H9 (cell line): Measurements from ENCODE around the gene TRIM10. TPM values are rescaled to one million over a fixed set of nuclear protein-coding genes. Genes with fewer than 3 reads are reported as not detected.

ENCODE experiments used
- DNase-seq: peaks from one replicate; pipeline ENCODE4 v3.0.0-alpha.2; 2017
- H2AFZ ChIP-seq: one replicate; pipeline ENCODE4 v1.6.1; 2013; ENCODE audit warnings: mild to moderate bottlenecking, low read length, control low read depth, moderate library complexity
- H2AK5ac ChIP-seq: 2 replicates; pipeline ENCODE4 v1.6.1; 2013; ENCODE audit warnings: low read length, control low read depth, mixed read lengths; ENCODE audit not compliant: insufficient read length
- H2BK120ac ChIP-seq: one replicate; pipeline ENCODE4 v1.6.1; 2013; ENCODE audit warnings: low read depth, mild to moderate bottlenecking, low read length, control low read depth, inconsistent platforms; ENCODE audit not compliant: poor library complexity, severe bottlenecking
- H2BK12ac ChIP-seq: 2 replicates; pipeline ENCODE4 v1.6.1; 2013; ENCODE audit warnings: low read length, control low read depth, mixed read lengths, low read depth; ENCODE audit not compliant: insufficient read length
- H2BK15ac ChIP-seq: 2 replicates; pipeline ENCODE4 v1.6.1; 2013; ENCODE audit warnings: low read depth, low read length, control low read depth
- H2BK20ac ChIP-seq: one replicate; pipeline ENCODE4 v1.6.1; 2013; ENCODE audit warnings: low read depth, mild to moderate bottlenecking, low read length, control low read depth, inconsistent platforms; ENCODE audit not compliant: poor library complexity, severe bottlenecking
- H2BK5ac ChIP-seq: 2 replicates; pipeline ENCODE4 v1.6.1; 2013; ENCODE audit warnings: low read length, control low read depth, mixed read lengths; ENCODE audit not compliant: insufficient read length
- H3K14ac ChIP-seq: 2 replicates; pipeline ENCODE4 v1.6.1; 2013; ENCODE audit warnings: low read length, control low read depth; ENCODE audit not compliant: insufficient read depth
- H3K18ac ChIP-seq: 2 replicates; pipeline ENCODE4 v1.6.1; 2013; ENCODE audit warnings: low read depth, mild to moderate bottlenecking, mixed read lengths, low read length, control low read depth; ENCODE audit not compliant: insufficient read length
- H3K23ac ChIP-seq: 2 replicates; pipeline ENCODE4 v1.6.1; 2013; ENCODE audit warnings: low read length, control low read depth, mixed read lengths, low read depth; ENCODE audit not compliant: insufficient read length
- H3K23me2 ChIP-seq: 2 replicates; pipeline ENCODE4 v1.6.1; 2013; ENCODE audit warnings: low read depth, mild to moderate bottlenecking, mixed read lengths, low read length, control low read depth; ENCODE audit not compliant: insufficient read length, poor library complexity, severe bottlenecking
- H3K27ac ChIP-seq: 2 replicates; pipeline ENCODE4 v1.5.1; 2013; ENCODE audit warnings: low read length, control low read depth, mixed read lengths, low read depth; ENCODE audit not compliant: insufficient read length
- H3K27me3 ChIP-seq: 2 replicates; pipeline ENCODE4 v1.6.1; 2013; ENCODE audit warnings: low read length, control low read depth, inconsistent platforms; ENCODE audit not compliant: insufficient read depth
- H3K4ac ChIP-seq: 2 replicates; pipeline ENCODE4 v1.6.1; 2013; ENCODE audit warnings: low read depth, mild to moderate bottlenecking, control low read depth, inconsistent platforms, low read length, moderate library complexity
- H3K4me1 ChIP-seq: 2 replicates; pipeline ENCODE4 v1.6.1; 2013; ENCODE audit warnings: low read length, control low read depth, inconsistent platforms; ENCODE audit not compliant: insufficient read depth
- H3K4me2 ChIP-seq: 2 replicates; pipeline ENCODE4 v1.6.1; 2013; ENCODE audit warnings: low read length, control low read depth, mixed read lengths; ENCODE audit not compliant: insufficient read length, insufficient read depth
- H3K56ac ChIP-seq: 2 replicates; pipeline ENCODE4 v1.6.1; 2013; ENCODE audit warnings: low read depth, mild to moderate bottlenecking, mixed read lengths, low read length, control low read depth; ENCODE audit not compliant: insufficient read length
- H3K79me1 ChIP-seq: 2 replicates; pipeline ENCODE4 v1.6.1; 2013; ENCODE audit warnings: low read depth, mild to moderate bottlenecking, moderate library complexity, low read length, control low read depth, inconsistent platforms; ENCODE audit not compliant: insufficient read depth, poor library complexity, severe bottlenecking
- H3K79me2 ChIP-seq: 2 replicates; pipeline ENCODE4 v1.6.1; 2013; ENCODE audit warnings: low read length, control low read depth, inconsistent platforms; ENCODE audit not compliant: insufficient read depth
- H3K9ac ChIP-seq: 2 replicates; pipeline ENCODE4 v1.6.1; 2013; ENCODE audit warnings: low read length, control low read depth, mixed read lengths; ENCODE audit not compliant: insufficient read length; ENCODE audit errors: extremely low read depth
- H3K9me3 ChIP-seq: one replicate; pipeline ENCODE4 v1.6.1; 2013; ENCODE audit warnings: low read depth, low read length, inconsistent platforms; ENCODE audit not compliant: control insufficient read depth
- H3T11ph ChIP-seq: one replicate; pipeline ENCODE4 v1.6.1; 2013; ENCODE audit warnings: mild to moderate bottlenecking, low read length, control low read depth, inconsistent platforms
- H4K20me1 ChIP-seq: one replicate; pipeline ENCODE4 v1.6.1; 2013; ENCODE audit not compliant: control insufficient read depth, insufficient read length, insufficient read depth
- H4K5ac ChIP-seq: 2 replicates; pipeline ENCODE4 v1.6.1; 2013; ENCODE audit warnings: low read depth, mild to moderate bottlenecking, mixed read lengths, low read length, control low read depth; ENCODE audit not compliant: insufficient read length
- H4K8ac ChIP-seq: replicated peaks from 2 replicates; pipeline ENCODE4 v1.6.1; 2013; ENCODE audit warnings: low read length, control low read depth, mixed read lengths, low read depth; ENCODE audit not compliant: insufficient read length
- H4K91ac ChIP-seq: 2 replicates; pipeline ENCODE4 v1.6.1; 2013; ENCODE audit warnings: low read depth, mild to moderate bottlenecking, moderate library complexity, mixed read lengths, low read length, control low read depth; ENCODE audit not compliant: insufficient read length
- H3K27ac Mint-ChIP-seq, 3 experiments: 2 replicates in 2 of 3; 3 replicates in 1 of 3; pipeline ENCODE4 v1.8.0; 2020 to 2021; ENCODE audit warnings: mixed read lengths in 3 of 3, mild to moderate bottlenecking in 1 of 3, moderate library complexity in 1 of 3
- H3K27me3 Mint-ChIP-seq: 2 replicates; pipeline ENCODE4 v1.8.0; 2021; ENCODE audit warnings: low read depth, mild to moderate bottlenecking, moderate library complexity, mixed read lengths
- H3K36me3 Mint-ChIP-seq, 3 experiments: 2 replicates in 2 of 3; 3 replicates in 1 of 3; pipeline ENCODE4 v1.8.0; 2020 to 2021; ENCODE audit warnings: low read depth in 3 of 3, mixed read lengths in 3 of 3; ENCODE audit not compliant: insufficient read depth in 1 of 3
- H3K4me1 Mint-ChIP-seq, 2 experiments: 2 replicates each; pipeline ENCODE4 v1.8.0; 2020; ENCODE audit warnings: mixed read lengths in 2 of 2
- H3K4me3 Mint-ChIP-seq, 2 experiments: 2 replicates in 1 of 2; 3 replicates in 1 of 2; pipeline ENCODE4 v1.8.0; 2020 to 2021; ENCODE audit warnings: mild to moderate bottlenecking in 2 of 2, mixed read lengths in 2 of 2, moderate library complexity in 1 of 2
- H3K9me3 Mint-ChIP-seq, 2 experiments: 2 replicates in 1 of 2; 3 replicates in 1 of 2; pipeline ENCODE4 v1.8.0; 2020; ENCODE audit warnings: mild to moderate bottlenecking in 2 of 2, mixed read lengths in 2 of 2, moderate library complexity in 1 of 2
- WGBS: extraction: QIAGEN DNeasy Blood & Tissue Kit; methylation state at CpG from one replicate; pipeline ENCODE4 v1.1.7; 2013; ENCODE audit warnings: missing lambda C conversion rate, low lambda C conversion rate, mixed read lengths; ENCODE audit not compliant: insufficient read length; ENCODE audit errors: extremely low coverage; 5-methylcytosine and 5-hydroxymethylcytosine counted together
- total RNA-seq: library from RNA; stranded (reverse); gene quantifications from 2 replicates; pipeline ENCODE4 v1.2.1, GENCODE V29; 2021
- TF ChIP-seq, protein P1 (sequence below): fragments of 200-600 bp; sonication (generic); conservative IDR thresholded peaks from 3 replicates; pipeline ENCODE4 v1.8.0; 2021; ENCODE audit warnings: antibody characterized with exemption, mild to moderate bottlenecking

The TRIM10 gene
- total RNA-seq, 1 experiment from 2014 or later = 0.07 TPM

DNA sequence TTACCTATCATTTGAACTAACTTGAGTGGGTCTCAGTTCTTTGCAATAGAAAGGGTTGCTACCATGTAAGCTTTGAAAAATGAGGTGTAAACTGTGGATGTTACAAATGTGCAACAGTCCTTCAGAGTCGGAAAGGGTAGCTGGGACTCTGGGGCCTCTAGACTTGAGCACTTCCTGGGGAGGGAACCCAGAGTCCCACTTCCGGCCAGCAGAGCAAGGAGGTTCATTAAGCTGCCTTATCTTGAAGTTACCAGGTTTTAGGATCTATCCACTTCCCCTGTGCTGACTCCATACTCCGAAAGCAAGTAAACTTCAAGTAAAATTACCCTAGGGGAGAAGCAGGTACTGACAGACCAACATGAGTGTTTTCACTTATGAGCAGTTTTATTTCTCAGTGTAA is 9.4 kb downstream of the TRIM10 start:
- no peak overlapping the region for H3K27ac Mint-ChIP-seq
- H4K5ac ChIP-seq = no peak overlapping the region
- H3K27ac ChIP-seq = no peak overlapping the region
- H3K4ac ChIP-seq = no peak overlapping the region
- H3K79me1 ChIP-seq = no peaks in the 10 kb centered on the region
- H3K23ac ChIP-seq = no peak overlapping the region
- no peak overlapping the region for H3K4me3 Mint-ChIP-seq
- H2BK20ac ChIP-seq = no peak overlapping the region
- H3K27me3 ChIP-seq = no peaks in the 10 kb centered on the region
- no peak overlapping the region for H3K14ac ChIP-seq
- no peaks in the 10 kb centered on the region for H3K9me3 ChIP-seq
- no peak overlapping the region for H3K4me2 ChIP-seq
- H3K56ac ChIP-seq = no peak overlapping the region
- H3T11ph ChIP-seq = no peak overlapping the region
- H2BK120ac ChIP-seq = no peak overlapping the region
- TF ChIP-seq, protein P1, sequence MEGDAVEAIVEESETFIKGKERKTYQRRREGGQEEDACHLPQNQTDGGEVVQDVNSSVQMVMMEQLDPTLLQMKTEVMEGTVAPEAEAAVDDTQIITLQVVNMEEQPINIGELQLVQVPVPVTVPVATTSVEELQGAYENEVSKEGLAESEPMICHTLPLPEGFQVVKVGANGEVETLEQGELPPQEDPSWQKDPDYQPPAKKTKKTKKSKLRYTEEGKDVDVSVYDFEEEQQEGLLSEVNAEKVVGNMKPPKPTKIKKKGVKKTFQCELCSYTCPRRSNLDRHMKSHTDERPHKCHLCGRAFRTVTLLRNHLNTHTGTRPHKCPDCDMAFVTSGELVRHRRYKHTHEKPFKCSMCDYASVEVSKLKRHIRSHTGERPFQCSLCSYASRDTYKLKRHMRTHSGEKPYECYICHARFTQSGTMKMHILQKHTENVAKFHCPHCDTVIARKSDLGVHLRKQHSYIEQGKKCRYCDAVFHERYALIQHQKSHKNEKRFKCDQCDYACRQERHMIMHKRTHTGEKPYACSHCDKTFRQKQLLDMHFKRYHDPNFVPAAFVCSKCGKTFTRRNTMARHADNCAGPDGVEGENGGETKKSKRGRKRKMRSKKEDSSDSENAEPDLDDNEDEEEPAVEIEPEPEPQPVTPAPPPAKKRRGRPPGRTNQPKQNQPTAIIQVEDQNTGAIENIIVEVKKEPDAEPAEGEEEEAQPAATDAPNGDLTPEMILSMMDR = no peak
- H3K18ac ChIP-seq = no peak overlapping the region
- no peak overlapping the region for H2BK12ac ChIP-seq
- H3K4me1 Mint-ChIP-seq = peaks cover 2% of the 10 kb centered on the region in 2 experiments; a peak in 1 of 4 replicates
- no CpG with 5 or more reads among the region's 3 CpGs for WGBS
- no peaks in the 10 kb centered on the region for H4K20me1 ChIP-seq
- H3K23me2 ChIP-seq = no peaks in the 10 kb centered on the region
- no peaks in the 10 kb centered on the region for H3K79me2 ChIP-seq
- H3K9me3 Mint-ChIP-seq = no peaks in the 10 kb centered on the region
- no peaks in the 10 kb centered on the region for H3K36me3 Mint-ChIP-seq
- no peak overlapping the region for H2AFZ ChIP-seq
- no peak overlapping the region for H4K8ac ChIP-seq
- H4K91ac ChIP-seq = no peak overlapping the region
- no peak overlapping the region for H2BK15ac ChIP-seq
- H2AK5ac ChIP-seq = no peak overlapping the region
- H2BK5ac ChIP-seq = no peak overlapping the region
- no peak overlapping the region for H3K9ac ChIP-seq
- no peaks in the 10 kb centered on the region for H3K4me1 ChIP-seq
- H3K27me3 Mint-ChIP-seq = peaks cover 59% of the 10 kb centered on the region
- DNase-seq = no peak
